ENCODE measurements around the gene EIF5A. TPM values are rescaled to one million over a fixed set of nuclear protein-coding genes. Genes with fewer than 3 reads are reported as not detected.

EIF5A gene
- polyA plus RNA-seq, 2 of the 4 experiments (the other 2 are of a cell fraction) = 969 to 1,918 TPM

DNA sequence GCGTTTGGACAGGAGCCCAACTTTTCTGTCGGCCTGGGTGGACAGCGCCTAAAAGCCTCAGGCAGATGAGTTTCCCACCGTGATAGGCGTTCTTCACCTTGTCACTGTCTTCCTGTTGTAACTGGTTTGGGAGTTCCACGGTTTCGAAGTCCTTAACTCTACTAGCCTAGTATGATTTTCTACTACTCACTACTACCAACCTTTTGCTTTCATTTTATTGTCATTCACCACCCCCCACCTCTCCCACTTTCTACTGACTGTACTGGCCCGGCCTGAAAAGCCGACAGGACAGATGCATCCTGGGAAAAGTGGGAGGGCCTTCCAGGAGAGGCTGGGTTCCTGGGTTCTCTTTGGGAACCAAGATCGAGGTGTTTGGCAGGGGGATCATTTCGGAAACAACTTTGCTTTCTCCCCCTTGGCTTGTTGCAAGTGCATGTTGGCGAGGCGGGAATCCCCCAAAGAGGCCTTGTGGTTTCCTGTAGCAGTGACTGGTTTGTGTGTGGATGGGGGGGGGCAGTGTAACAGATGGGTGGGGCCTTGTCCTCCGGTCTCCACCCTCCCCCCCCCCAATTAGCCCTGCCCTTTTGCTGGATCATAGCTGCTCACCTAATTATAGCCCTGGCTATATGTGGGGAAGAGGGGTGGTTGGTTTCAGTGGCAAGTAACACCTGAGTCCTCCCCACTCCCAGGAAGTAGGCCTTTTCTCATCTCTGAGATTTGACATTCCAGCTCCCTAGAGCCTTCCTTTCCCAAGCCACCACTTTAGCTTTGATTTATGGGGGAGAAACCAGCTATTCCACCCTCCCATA, 1.4 kb downstream of the EIF5A start:
- ATAC-seq (peak; percentile 37 to 58; a peak in 4 of 6 replicates), FAIRE-seq (peak; percentile 39), DNase-seq (ENCODE audit: low read depth in 1 of 2, low spot score in 1 of 2) (peak; percentile 89 to 97)
- TF ChIP-seq TP53 (CRISPR knock-in tag; IDR thresholded peaks at IDR 0.05) (peak; percentile 29; the same call in 1 of the 2 replicates), NPAS2 (CRISPR knock-in tag; IDR thresholded peaks at IDR 0.05; ENCODE audit: borderline replicate concordance) (no peak), ZC3H11A (IDR thresholded peaks at IDR 0.05) (no peak), TFCP2L1 (CRISPR knock-in tag; IDR thresholded peaks at IDR 0.05) (peak; percentile 27; the same call in 1 of the 2 replicates), RARB (CRISPR knock-in tag; IDR thresholded peaks at IDR 0.05) (no peak), MYC (IDR thresholded peaks at IDR 0.05; ENCODE audit: borderline replicate concordance, low read length) (peak; percentile 50; the same call in 1 of the 2 replicates), POLR2A (IDR thresholded peaks at IDR 0.05; ENCODE audit: low read length) (0 out of 2 replicates have a peak, but pooled peaks have one; percentile 23)
- TF ChIP-seq, protein P1, sequence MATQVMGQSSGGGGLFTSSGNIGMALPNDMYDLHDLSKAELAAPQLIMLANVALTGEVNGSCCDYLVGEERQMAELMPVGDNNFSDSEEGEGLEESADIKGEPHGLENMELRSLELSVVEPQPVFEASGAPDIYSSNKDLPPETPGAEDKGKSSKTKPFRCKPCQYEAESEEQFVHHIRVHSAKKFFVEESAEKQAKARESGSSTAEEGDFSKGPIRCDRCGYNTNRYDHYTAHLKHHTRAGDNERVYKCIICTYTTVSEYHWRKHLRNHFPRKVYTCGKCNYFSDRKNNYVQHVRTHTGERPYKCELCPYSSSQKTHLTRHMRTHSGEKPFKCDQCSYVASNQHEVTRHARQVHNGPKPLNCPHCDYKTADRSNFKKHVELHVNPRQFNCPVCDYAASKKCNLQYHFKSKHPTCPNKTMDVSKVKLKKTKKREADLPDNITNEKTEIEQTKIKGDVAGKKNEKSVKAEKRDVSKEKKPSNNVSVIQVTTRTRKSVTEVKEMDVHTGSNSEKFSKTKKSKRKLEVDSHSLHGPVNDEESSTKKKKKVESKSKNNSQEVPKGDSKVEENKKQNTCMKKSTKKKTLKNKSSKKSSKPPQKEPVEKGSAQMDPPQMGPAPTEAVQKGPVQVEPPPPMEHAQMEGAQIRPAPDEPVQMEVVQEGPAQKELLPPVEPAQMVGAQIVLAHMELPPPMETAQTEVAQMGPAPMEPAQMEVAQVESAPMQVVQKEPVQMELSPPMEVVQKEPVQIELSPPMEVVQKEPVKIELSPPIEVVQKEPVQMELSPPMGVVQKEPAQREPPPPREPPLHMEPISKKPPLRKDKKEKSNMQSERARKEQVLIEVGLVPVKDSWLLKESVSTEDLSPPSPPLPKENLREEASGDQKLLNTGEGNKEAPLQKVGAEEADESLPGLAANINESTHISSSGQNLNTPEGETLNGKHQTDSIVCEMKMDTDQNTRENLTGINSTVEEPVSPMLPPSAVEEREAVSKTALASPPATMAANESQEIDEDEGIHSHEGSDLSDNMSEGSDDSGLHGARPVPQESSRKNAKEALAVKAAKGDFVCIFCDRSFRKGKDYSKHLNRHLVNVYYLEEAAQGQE (IDR thresholded peaks at IDR 0.05) = peak; percentile 23
- TF ChIP-seq, protein P2, sequence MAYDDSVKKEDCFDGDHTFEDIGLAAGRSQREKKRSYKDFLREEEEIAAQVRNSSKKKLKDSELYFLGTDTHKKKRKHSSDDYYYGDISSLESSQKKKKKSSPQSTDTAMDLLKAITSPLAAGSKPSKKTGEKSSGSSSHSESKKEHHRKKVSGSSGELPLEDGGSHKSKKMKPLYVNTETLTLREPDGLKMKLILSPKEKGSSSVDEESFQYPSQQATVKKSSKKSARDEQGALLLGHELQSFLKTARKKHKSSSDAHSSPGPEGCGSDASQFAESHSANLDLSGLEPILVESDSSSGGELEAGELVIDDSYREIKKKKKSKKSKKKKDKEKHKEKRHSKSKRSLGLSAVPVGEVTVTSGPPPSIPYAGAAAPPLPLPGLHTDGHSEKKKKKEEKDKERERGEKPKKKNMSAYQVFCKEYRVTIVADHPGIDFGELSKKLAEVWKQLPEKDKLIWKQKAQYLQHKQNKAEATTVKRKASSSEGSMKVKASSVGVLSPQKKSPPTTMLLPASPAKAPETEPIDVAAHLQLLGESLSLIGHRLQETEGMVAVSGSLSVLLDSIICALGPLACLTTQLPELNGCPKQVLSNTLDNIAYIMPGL (CRISPR knock-in tag; IDR thresholded peaks at IDR 0.05; ENCODE audit: borderline replicate concordance) = no peak
- TF ChIP-seq, protein P3, sequence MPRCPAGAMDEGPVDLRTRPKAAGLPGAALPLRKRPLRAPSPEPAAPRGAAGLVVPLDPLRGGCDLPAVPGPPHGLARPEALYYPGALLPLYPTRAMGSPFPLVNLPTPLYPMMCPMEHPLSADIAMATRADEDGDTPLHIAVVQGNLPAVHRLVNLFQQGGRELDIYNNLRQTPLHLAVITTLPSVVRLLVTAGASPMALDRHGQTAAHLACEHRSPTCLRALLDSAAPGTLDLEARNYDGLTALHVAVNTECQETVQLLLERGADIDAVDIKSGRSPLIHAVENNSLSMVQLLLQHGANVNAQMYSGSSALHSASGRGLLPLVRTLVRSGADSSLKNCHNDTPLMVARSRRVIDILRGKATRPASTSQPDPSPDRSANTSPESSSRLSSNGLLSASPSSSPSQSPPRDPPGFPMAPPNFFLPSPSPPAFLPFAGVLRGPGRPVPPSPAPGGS (IDR thresholded peaks at IDR 0.05) = 0 out of 3 replicates have a peak, but pooled peaks have one; percentile 22
- TF ChIP-seq, protein P4, sequence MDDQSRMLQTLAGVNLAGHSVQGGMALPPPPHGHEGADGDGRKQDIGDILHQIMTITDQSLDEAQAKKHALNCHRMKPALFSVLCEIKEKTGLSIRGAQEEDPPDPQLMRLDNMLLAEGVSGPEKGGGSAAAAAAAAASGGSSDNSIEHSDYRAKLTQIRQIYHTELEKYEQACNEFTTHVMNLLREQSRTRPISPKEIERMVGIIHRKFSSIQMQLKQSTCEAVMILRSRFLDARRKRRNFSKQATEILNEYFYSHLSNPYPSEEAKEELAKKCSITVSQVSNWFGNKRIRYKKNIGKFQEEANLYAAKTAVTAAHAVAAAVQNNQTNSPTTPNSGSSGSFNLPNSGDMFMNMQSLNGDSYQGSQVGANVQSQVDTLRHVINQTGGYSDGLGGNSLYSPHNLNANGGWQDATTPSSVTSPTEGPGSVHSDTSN (IDR thresholded peaks at IDR 0.05) = no peak
- Histone ChIP-seq H3K4me2 (peak overlapping the region; percentile 95), H3K4me1 (peaks cover 46% of the 10 kb centered on the region), H3K4me3 (peak overlapping the region; percentile 98), H3K27ac (peak overlapping the region; percentile 98 to 100), H3K9me3 (no peaks in the 10 kb centered on the region)
- under 1% methylated on average over 14 of the region's 14 CpGs for WGBS (ENCODE audit: missing lambda C conversion rate)
- POLR2A ChIA-PET = interaction anchor here (0.5 to 1.1 kb wide), 5 partner anchors 9 to 408 kb away, joined by 3 to 4 read pairs (median 3); partner anchors contain the start of genes DNAH2, POLR2A and TMEM256
- CTCF ChIA-PET = interaction anchor here (0.9 to 4.5 kb wide), 6 partner anchors 9 to 47 kb away, joined by 3 to 22 read pairs (median 5); partner anchors contain the start of gene TMEM95

DNA sequence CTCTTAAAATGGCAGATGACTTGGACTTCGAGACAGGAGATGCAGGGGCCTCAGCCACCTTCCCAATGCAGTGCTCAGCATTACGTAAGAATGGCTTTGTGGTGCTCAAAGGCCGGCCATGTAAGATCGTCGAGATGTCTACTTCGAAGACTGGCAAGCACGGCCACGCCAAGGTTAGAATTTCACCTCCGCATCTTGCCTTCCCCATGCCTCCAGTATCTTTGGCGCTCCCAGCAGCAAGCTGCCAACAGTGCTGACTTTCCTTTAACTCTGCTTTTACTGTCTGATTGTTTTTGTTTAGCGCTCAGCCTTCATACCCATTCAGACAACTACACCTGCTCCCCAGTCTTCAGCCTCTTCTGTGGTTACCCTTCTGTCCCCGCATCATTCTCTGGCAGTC, 2.2 kb downstream of the EIF5A start:
- no peak for FAIRE-seq
- Histone ChIP-seq H3K4me2 (peak overlapping the region; percentile 95), H3K4me3 (peak overlapping the region; percentile 98), H3K9me3 (no peaks in the 10 kb centered on the region), H3K4me1 (peaks cover 51% of the 10 kb centered on the region), H3K27ac (no peak overlapping the region)
- ChIA-PET CTCF (interaction anchor here (0.8 to 4.5 kb wide), 9 partner anchors 8 to 264 kb away, joined by 3 to 22 read pairs (median 5); partner anchors contain the start of genes SLC2A4 and TMEM95), POLR2A (interaction anchor here (0.6 to 0.7 kb wide), 2 partner anchors 9 to 17 kb away, joined by 3 read pairs; no protein-coding TSS in a partner anchor)
- 75% methylated on average over 12 of the region's 12 CpGs for WGBS (ENCODE audit: missing lambda C conversion rate)
- no peak for ATAC-seq
- no peak for DNase-seq (ENCODE audit: low read depth in 1 of 2, low spot score in 1 of 2)
- no peak for TF ChIP-seq HOXB13 (CRISPR knock-in tag; IDR thresholded peaks at IDR 0.05; ENCODE audit: low read depth)
- TF ChIP-seq EP300 (IDR thresholded peaks at IDR 0.05) = no peak
- TF ChIP-seq KDM1A (IDR thresholded peaks at IDR 0.05; ENCODE audit: low read depth) = no peak
- TF ChIP-seq HOXB5 (CRISPR knock-in tag; IDR thresholded peaks at IDR 0.05) = no peak
- TF ChIP-seq KDM5A (IDR thresholded peaks at IDR 0.05) = no peak
- no peak for TF ChIP-seq EHMT2 (IDR thresholded peaks at IDR 0.05; ENCODE audit: low read depth)
- TF ChIP-seq, protein P4 (IDR thresholded peaks at IDR 0.05) = no peak
- TF ChIP-seq, protein P1 (IDR thresholded peaks at IDR 0.05) = no peak
- no peak for TF ChIP-seq NR3C1 (IDR thresholded peaks at IDR 0.05)
- TF ChIP-seq MAFK (IDR thresholded peaks at IDR 0.05; ENCODE audit: partially characterized antibody) = no peak
- no peak for TF ChIP-seq TP53 (CRISPR knock-in tag; IDR thresholded peaks at IDR 0.05)
- no peak for TF ChIP-seq SREBF2 (IDR thresholded peaks at IDR 0.05)
- TF ChIP-seq HOXA7 (CRISPR knock-in tag; IDR thresholded peaks at IDR 0.05) = no peak

Data from A549 (cell line).